ENCODE data around the gene TNMD. TPM values are rescaled to one million over a fixed set of nuclear protein-coding genes. Genes with fewer than 3 reads are reported as not detected.

TNMD gene
- total RNA-seq, 4 donors from 2014 or later: 0.56 TPM; not detected in 3

- no peaks in the 10 kb centered on the region for H3K9me3 ChIP-seq
- H3K27ac ChIP-seq: no peak overlapping the region
- DNase-seq: no peak
- TF ChIP-seq CTCF (IDR thresholded peaks at IDR 0.05) (no peak), POLR2A (IDR thresholded peaks at IDR 0.05) (no peak)
- H3K4me1 ChIP-seq: no peaks in the 10 kb centered on the region
- H3K27me3 ChIP-seq: no peaks in the 10 kb centered on the region
- H3K36me3 ChIP-seq: no peaks in the 10 kb centered on the region
- H3K4me3 ChIP-seq (replicated peaks in 1 of 3): no peak overlapping the region
- 48 to 56% methylated on average over 3 of the region's 3 CpGs for WGBS, 2 donors
- intact Hi-C loops (cut with DNase I): no loop called here
Measured at GRCh38 chrX:100642290-100642689, 57.6 kb downstream of the TNMD start.

- no peaks in the 10 kb centered on the region for H3K27me3 ChIP-seq
- H3K36me3 ChIP-seq: no peaks in the 10 kb centered on the region
- H3K4me1 ChIP-seq: no peaks in the 10 kb centered on the region
- DNase-seq: no peak
- H3K27ac ChIP-seq: no peak overlapping the region
- WGBS, 2 donors: 95 to 97% methylated on average over 11 of the region's 11 CpGs
- no peak overlapping the region for H3K4me3 ChIP-seq (replicated peaks in 1 of 3)
- intact Hi-C loops (cut with DNase I): no loop called here
- H3K9me3 ChIP-seq: no peaks in the 10 kb centered on the region
- TF ChIP-seq POLR2A (IDR thresholded peaks at IDR 0.05) (no peak), CTCF (IDR thresholded peaks at IDR 0.05) (no peak)
Measured at GRCh38 chrX:100643212-100643611, 58.5 kb downstream of the TNMD start.

- Histone ChIP-seq H3K27ac (peak within 1 kb of the TSS in 2 of 3 donors; percentile 28 to 30), H3K27me3 (no peaks in the 10 kb centered on the region), H3K4me3 (replicated peaks in 1 of 3) (no peak within 1 kb of the TSS), H3K36me3 (no peaks in the 10 kb centered on the region), H3K9me3 (no peaks in the 10 kb centered on the region), H3K4me1 (no peaks in the 10 kb centered on the region)
- TF ChIP-seq POLR2A (IDR thresholded peaks at IDR 0.05) (no peak), CTCF (IDR thresholded peaks at IDR 0.05) (no peak)
- no peak for DNase-seq
- WGBS, 2 donors: 66 to 69% methylated on average over 11 of the region's 11 CpGs
- intact Hi-C loops (cut with DNase I): no loop called here
Measured at GRCh38 chrX:100643956-100644860, 59.5 kb downstream of the TNMD start, which contains the start of gene SRPX2. TSS of gene SRPX2 (plus strand) at chrX:100644199. CDS start at chrX:100646323, 2,124 bp downstream.

GRCh38 chrX:100645106-100645505, 60.4 kb downstream of the TNMD start:
- H3K36me3 ChIP-seq: no peaks in the 10 kb centered on the region
- intact Hi-C loops (cut with DNase I): no loop called here
- DNase-seq: no peak
- TF ChIP-seq POLR2A (IDR thresholded peaks at IDR 0.05) (no peak), CTCF (IDR thresholded peaks at IDR 0.05) (no peak)
- no peak overlapping the region for H3K4me3 ChIP-seq (replicated peaks in 1 of 3)
- 59 to 86% methylated on average over 3 to 4 of the region's 4 CpGs for WGBS, 2 donors
- H3K4me1 ChIP-seq: no peaks in the 10 kb centered on the region
- H3K27me3 ChIP-seq: no peaks in the 10 kb centered on the region
- H3K27ac ChIP-seq: peak overlapping the region in 1 of 3 donors; percentile 30
- H3K9me3 ChIP-seq: no peaks in the 10 kb centered on the region

- Histone ChIP-seq H3K9me3 (no peaks in the 10 kb centered on the region), H3K36me3 (no peaks in the 10 kb centered on the region), H3K4me1 (no peaks in the 10 kb centered on the region), H3K4me3 (replicated peaks in 1 of 3) (no peak overlapping the region), H3K27ac (peak overlapping the region in 1 of 3 donors; percentile 2), H3K27me3 (no peaks in the 10 kb centered on the region)
- 17 to 36% methylated on average over 1 of the region's 1 CpG for WGBS, 2 donors
- DNase-seq: no peak
- intact Hi-C loops (cut with DNase I): no loop called here
- TF ChIP-seq POLR2A (IDR thresholded peaks at IDR 0.05): no peak
- TF ChIP-seq CTCF (IDR thresholded peaks at IDR 0.05): no peak
Measured at GRCh38 chrX:100647095-100647494, 62.4 kb downstream of the TNMD start.

Measured in thyroid gland (tissue), 4 donors.